RPMI8226 (cell line): ENCODE measurements around the gene USE1.
A peak's percentile ranks its signal among the peaks of the same experiment; 100 is the strongest.

Source experiments
- DNase-seq: peaks from one replicate; pipeline ENCODE4 v3.0.0-alpha.2; 2015

USE1 gene

DNA sequence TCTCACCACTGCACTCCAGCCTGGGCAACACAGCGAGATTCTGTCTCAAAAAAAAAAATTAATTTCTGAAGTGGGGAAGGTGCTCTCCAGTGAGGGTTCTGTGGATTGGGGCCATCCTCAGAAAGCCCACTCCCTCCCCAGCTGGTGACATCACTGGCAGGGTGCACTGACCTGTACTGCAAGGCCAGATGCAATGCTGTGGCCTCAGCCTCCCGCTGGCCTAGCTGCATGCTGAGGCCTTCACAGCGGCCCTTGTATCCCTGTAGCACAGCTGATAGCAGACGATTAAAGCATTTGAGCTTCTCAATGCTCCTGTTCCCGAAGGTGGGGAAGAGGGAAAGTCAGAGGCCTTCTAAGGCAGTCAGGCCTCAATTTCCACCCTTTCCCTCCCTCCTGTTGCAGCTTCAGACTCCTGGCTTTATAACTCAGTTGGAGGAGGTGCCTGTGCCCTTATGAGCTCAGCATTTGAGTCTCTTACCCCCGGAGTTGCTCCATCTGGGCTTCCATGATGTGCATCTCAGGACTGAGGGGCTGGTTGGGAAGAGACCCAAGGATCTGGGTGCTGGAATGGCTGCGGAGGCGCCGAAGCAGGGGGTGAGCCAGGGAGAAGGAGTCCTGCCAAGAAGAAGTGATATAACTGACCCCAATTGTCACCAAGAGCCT lies 44.1 kb downstream of the USE1 start:
- peak; percentile 26 for DNase-seq

DNA sequence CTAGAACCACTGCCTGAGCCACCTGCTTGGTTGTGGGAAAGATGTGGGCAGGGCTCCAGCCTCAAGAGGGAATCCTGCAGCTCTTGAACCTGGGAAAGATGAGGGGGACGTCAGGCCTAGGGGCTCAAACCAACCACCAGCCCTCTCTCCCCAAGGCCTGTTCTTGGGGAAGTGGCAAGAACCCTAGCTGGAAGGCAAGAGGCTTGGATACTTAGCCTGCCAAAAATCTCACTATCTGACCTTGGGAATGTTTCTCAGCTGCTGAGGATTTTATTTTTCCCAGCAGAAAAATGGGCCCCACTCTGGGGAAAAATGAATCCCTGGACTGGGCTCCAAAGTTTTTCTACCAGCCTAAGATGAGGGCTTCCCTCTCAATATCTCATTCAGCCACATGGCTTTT lies 44.8 kb downstream of the USE1 start:
- no peak for DNase-seq

DNA sequence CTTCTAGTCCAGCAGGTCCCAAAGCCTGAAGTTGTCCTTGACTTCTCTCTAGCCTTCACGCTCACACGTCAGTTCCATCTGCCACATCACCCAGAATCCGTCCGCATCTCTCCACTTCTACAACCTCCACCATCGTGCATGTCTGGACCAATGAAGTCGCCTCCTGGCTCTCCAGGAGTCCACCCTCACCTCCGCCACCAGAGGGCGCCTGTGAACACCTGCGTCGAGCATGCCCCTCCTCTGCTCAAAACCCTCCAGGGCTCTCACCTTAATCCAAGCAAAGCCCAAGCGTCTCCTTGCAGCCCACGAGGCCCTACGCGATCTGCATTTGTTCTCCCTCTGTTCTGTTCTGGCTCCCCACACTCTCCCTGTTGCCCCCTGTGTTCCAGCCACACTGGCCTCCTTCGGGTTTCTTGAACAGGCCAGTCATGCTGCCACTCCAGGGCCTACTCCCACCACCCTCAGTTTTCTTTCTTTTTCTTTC lies 45.7 kb downstream of the USE1 start:
- DNase-seq: peak; percentile 93

DNA sequence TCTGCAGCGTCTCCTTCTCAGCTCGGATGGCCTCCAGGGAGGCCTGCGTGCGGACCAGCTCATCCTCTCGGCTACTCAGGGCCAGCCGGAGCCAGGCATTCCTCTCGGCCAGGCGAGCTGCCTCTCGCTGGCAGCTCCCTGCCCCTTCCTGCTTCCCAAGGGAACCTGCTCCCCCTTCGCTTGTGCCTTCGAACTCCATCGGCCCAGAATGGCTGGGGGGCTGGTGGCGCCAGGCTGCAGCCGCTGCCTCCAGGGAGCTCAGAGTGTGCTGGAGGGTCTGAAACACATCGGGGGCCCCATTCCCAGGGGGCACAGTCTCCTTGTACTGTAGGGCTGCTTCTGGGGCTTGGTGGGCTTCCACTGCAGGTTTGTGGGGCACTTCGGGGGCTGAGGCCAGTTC lies 47.4 kb downstream of the USE1 start:
- no peak for DNase-seq

DNA sequence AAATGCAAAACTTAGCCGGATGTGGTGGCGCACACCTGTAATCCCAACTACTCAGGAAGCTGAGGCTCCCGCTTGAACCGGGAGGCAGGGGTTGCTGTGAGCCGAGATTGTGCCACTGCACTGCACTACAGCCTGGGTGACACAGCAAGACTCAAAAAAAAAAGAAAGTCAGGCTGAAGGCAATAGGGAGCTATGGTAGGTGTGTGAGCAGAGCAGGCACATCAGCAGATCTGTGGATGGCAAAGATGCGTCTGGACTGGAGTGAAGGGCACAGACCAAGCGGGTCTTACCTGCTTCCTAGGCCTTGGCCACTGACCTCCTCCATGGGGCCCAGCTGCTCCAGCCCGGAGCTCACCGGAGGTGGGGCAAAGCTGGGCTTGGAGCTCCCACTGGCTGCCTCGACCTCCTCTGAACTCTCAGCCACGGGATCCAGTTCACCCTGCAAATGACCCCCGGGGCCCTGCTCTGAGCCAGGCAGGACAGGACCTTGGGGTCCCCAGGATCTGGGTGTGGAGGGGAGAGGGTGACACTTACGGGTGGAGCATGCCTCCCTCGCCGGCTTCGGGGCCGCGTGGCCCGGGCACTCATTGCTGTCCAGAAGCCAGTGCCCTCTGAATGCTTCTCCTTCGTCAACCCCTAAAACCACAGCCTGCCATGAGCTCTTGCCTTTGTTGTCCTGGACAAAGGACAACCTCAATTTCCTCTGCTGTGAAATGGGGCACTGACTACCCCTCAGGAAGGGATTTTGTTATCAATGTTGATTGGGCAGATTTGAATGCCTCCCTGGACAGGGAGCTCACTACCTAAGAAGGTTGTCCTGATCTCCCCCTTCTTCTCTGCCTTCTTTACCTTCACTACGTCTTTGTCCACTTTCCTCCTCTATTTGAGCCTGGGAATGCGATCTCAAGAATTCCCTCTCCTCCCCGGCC lies 48.8 kb downstream of the USE1 start:
- DNase-seq: no peak

DNA sequence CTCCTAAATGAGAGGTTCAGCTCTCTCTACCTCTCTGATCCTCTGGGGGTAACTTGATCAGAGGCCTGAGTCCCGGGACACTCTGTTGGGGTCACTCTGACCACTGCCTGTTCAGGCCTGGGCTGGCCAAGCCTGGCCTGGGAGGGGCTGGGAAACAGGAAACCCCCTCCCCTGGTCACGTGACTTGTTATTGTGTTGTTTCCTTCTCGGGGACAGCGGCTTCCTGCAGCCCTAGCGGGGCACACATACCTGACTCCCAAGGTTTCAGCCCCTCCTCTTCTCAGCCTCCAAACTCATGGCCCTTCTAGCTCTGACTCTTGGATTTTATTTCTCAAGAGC lies 49.5 kb downstream of the USE1 start, which contains the start of gene USHBP1:
USHBP1 (minus strand) TSS at position 105 of the 339 bp plus-strand sequence. CDS start 446 bp downstream, outside the sequence.
- no peak for DNase-seq

DNA sequence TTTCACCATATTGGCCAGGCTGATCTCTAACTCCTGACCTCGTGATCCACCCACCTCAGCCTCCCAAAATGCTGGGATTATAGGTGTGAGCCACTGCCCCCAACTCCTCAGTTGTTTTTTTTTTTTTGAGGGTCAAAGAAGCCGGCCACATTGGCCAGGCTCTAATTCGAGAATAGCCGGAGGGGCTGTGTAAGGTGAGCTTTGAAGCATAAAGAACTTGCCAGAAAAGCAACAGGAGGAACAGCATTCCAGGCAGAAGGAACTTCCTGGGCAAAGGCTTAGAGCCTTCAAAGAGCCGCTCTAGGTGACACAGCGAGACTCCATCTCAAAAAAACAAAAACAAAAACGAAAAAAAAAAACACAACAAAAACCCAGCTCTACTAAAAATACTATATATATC lies 50.9 kb downstream of the USE1 start:
- DNase-seq: no peak

DNA sequence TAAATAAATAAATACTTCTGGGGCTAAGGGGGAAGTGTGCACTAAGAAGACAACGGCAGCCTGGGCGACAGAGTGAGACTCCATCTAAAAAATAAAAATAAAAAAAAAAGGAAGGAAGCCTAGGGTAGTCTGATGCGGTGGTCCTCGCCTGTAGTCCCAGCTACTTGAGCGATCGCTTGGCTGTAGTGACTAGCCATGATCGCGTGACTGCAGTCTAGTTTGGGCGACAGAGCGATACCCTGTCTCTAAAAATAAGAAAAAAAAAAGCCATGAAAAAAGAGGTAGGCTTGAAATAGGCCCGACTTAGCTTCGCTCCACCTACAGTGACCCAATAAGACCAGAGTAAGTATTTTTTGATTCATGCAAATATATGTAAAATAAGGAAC lies 51.4 kb downstream of the USE1 start:
- no peak for DNase-seq

DNA sequence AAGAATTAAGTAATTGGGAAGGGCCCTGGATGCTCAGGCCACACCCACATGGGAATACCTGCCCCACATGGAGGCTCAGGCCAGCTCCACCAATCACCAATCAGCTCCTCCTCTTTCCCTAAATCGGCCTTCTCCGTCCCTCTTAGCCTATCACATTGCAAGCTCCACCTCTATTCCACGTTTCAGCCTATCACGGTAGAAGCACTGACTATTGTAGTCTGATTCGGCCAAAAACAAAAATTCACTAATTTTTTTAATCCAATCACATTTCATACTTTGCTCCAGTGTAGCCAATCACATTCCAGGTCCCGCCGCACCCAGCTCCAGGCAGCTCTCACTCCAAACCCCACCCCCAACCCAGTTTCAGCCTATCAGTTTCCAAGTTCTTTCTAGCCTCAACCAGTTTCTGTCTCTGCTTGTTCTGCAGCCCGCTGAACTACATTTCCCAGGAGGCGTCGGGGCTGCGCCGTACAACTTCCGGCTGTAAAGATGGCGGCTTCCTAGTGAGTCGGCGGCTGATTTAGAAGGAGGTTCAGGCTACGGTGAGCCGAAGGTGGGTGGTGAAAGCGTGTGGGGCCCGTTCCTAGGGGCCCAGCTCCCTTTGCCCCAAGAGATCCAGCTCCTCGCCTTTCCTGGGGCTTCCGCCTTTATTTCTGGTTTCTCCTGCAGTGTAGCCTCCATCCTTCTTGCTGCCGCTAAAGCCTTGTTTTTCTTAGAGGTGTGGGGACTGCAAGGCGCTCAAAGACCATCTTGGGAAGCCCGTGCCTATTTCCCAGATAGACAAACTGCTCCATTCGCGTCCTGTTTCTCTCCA lies 52.0 kb downstream of the USE1 start, which contains the start of gene BABAM1:
BABAM1 (plus strand) TSS at position 469 of the 814 bp plus-strand sequence. CDS start 1,364 bp downstream, outside the sequence.
- DNase-seq: peak; percentile 97

DNA sequence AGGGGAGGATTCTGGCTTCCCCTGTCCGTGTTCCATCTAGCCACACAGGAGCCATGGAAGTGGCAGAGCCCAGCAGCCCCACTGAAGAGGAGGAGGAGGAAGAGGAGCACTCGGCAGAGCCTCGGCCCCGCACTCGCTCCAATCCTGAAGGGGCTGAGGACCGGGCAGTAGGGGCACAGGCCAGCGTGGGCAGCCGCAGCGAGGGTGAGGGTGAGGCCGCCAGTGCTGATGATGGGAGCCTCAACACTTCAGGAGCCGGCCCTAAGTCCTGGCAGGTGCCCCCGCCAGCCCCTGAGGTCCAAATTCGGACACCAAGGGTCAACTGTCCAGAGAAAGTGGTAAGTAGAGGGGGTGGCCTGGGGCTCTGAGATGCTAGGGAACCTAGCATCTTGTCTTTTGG lies 53.6 kb downstream of the USE1 start:
- DNase-seq: no peak
